Activated CD4-positive, alpha-beta memory T cell treated with anti-CD3 and anti-CD28 coated beads for 36 hours (primary cell): Measurements from ENCODE around the gene PEAR1. TPM values are rescaled to one million over a fixed set of nuclear protein-coding genes. Genes with fewer than 3 reads are reported as not detected.

Source experiments
- CTCF ChIA-PET: fragments of 350-600 bp; sonication (Branson Sonifier 250); formaldehyde crosslinking; loops from one replicate; lab custom pipeline; 2021; ENCODE audit warnings: antibody characterized with exemption, inconsistent platforms; lab: Charles Lee
- POLR2A ChIA-PET: fragments of 350-600 bp; sonication (Branson Sonifier 250); formaldehyde crosslinking; loops from one replicate; lab custom pipeline; 2021; ENCODE audit warnings: antibody characterized with exemption; lab: Charles Lee
- DNase-seq: peaks from one replicate; pipeline ENCODE4 v3.0.0-alpha.2; 2020
- H3K27ac Mint-ChIP-seq: one replicate; pipeline ENCODE4 v1.8.0; 2021; ENCODE audit warnings: mixed read lengths
- H3K27me3 Mint-ChIP-seq: one replicate; pipeline ENCODE4 v1.8.0; 2021; ENCODE audit warnings: mixed read lengths
- H3K36me3 Mint-ChIP-seq: one replicate; pipeline ENCODE4 v1.8.0; 2021; ENCODE audit warnings: mixed read lengths
- H3K4me1 Mint-ChIP-seq: one replicate; pipeline ENCODE4 v1.8.0; 2021; ENCODE audit warnings: low read depth, mixed read lengths
- H3K4me3 Mint-ChIP-seq: one replicate; pipeline ENCODE4 v1.8.0; 2021; ENCODE audit warnings: mild to moderate bottlenecking, mixed read lengths
- H3K9me3 Mint-ChIP-seq: one replicate; pipeline ENCODE4 v1.8.0; 2021; ENCODE audit warnings: mixed read lengths
- intact Hi-C: fragments of 100-400 bp; cut with micrococcal nuclease; formaldehyde crosslinking; loops from one replicate; pipeline ENCODE4 v1.15.1; 2023
- total RNA-seq, 2 experiments: library from RNA; stranded (reverse); gene quantifications; one replicate each; pipeline ENCODE4 v1.2.3, GENCODE V29; 2021

PEAR1 gene
- total RNA-seq, 2 experiments from 2014 or later, result not detected

- H3K4me3 Mint-ChIP-seq, result no peak overlapping the region
- no peak overlapping the region for H3K27ac Mint-ChIP-seq
- H3K27me3 Mint-ChIP-seq, result peaks cover 11% of the 10 kb centered on the region
- no peaks in the 10 kb centered on the region for H3K9me3 Mint-ChIP-seq
- no peaks in the 10 kb centered on the region for H3K36me3 Mint-ChIP-seq
- ChIA-PET CTCF (interaction anchor here (0.7 to 1.8 kb wide), 2 partner anchors 9 to 13 kb away, joined by 3 to 12 read pairs; partner anchors contain the start of gene NTRK1), POLR2A (no interaction called here)
- no peak for DNase-seq
- peaks cover 9% of the 10 kb centered on the region for H3K4me1 Mint-ChIP-seq
- intact Hi-C loops, result no loop called here
Observed at GRCh38 chr1:156851779-156852417, 41.6 kb upstream of the PEAR1 start.

- intact Hi-C loops, result no loop called here
- H3K27me3 Mint-ChIP-seq, result peaks cover 11% of the 10 kb centered on the region
- H3K4me3 Mint-ChIP-seq, result no peak overlapping the region
- CTCF ChIA-PET, result interaction anchor here (0.7 to 2.5 kb wide), 3 partner anchors 9 to 39 kb away, joined by 3 to 12 read pairs (median 8); partner anchors contain the start of gene NTRK1
- H3K36me3 Mint-ChIP-seq, result no peaks in the 10 kb centered on the region
- POLR2A ChIA-PET, result no interaction called here
- no peaks in the 10 kb centered on the region for H3K9me3 Mint-ChIP-seq
- H3K4me1 Mint-ChIP-seq, result peaks cover 9% of the 10 kb centered on the region
- DNase-seq, result no peak
- H3K27ac Mint-ChIP-seq, result no peak overlapping the region
Observed at GRCh38 chr1:156852418-156852874, 41.1 kb upstream of the PEAR1 start.

GRCh38 chr1:156853761-156854160 is 39.8 kb upstream of the PEAR1 start:
- H3K27me3 Mint-ChIP-seq, result peaks cover 16% of the 10 kb centered on the region
- no peak overlapping the region for H3K4me3 Mint-ChIP-seq
- H3K4me1 Mint-ChIP-seq, result peaks cover 5% of the 10 kb centered on the region
- H3K9me3 Mint-ChIP-seq, result no peaks in the 10 kb centered on the region
- intact Hi-C loops, result no loop called here
- ChIA-PET CTCF (interaction anchor here (0.6 to 2.5 kb wide), 5 partner anchors 15 to 128 kb away, joined by 3 to 12 read pairs (median 6); no protein-coding TSS in a partner anchor), POLR2A (interaction anchor here (0.6 kb wide), 1 partner anchor 56 kb away, joined by 4 read pairs; no protein-coding TSS in a partner anchor)
- no peak overlapping the region for H3K27ac Mint-ChIP-seq
- H3K36me3 Mint-ChIP-seq, result no peaks in the 10 kb centered on the region
- no peak for DNase-seq

- H3K36me3 Mint-ChIP-seq, result no peaks in the 10 kb centered on the region
- intact Hi-C loops, result no loop called here
- no peak overlapping the region for H3K4me3 Mint-ChIP-seq
- peaks cover 6% of the 10 kb centered on the region for H3K4me1 Mint-ChIP-seq
- no peak overlapping the region for H3K27ac Mint-ChIP-seq
- H3K27me3 Mint-ChIP-seq, result peaks cover 16% of the 10 kb centered on the region
- DNase-seq, result no peak
- POLR2A ChIA-PET, result no interaction called here
- CTCF ChIA-PET, result interaction anchor here (0.6 to 2.5 kb wide), 5 partner anchors 37 to 128 kb away, joined by 3 to 8 read pairs (median 3); no protein-coding TSS in a partner anchor
- H3K9me3 Mint-ChIP-seq, result no peaks in the 10 kb centered on the region
Observed at GRCh38 chr1:156854634-156855033, 38.9 kb upstream of the PEAR1 start.

- peaks cover 21% of the 10 kb centered on the region for H3K27me3 Mint-ChIP-seq
- H3K27ac Mint-ChIP-seq, result no peak overlapping the region
- H3K36me3 Mint-ChIP-seq, result no peaks in the 10 kb centered on the region
- POLR2A ChIA-PET, result interaction anchor here (1.1 kb wide), 1 partner anchor 55 kb away, joined by 4 read pairs; no protein-coding TSS in a partner anchor
- CTCF ChIA-PET, result interaction anchor here (0.8 to 8.6 kb wide), 7 partner anchors 9 to 167 kb away, joined by 3 to 252 read pairs (median 12); no protein-coding TSS in a partner anchor
- H3K4me1 Mint-ChIP-seq, result peaks cover 16% of the 10 kb centered on the region
- no peak for DNase-seq
- intact Hi-C loops, result no loop called here
- H3K9me3 Mint-ChIP-seq, result no peaks in the 10 kb centered on the region
- H3K4me3 Mint-ChIP-seq, result no peak overlapping the region
Observed at GRCh38 chr1:156856282-156856785, 37.2 kb upstream of the PEAR1 start.

- no peak overlapping the region for H3K4me3 Mint-ChIP-seq
- intact Hi-C loops, result no loop called here
- CTCF ChIA-PET, result interaction anchor here (0.8 to 8.6 kb wide), 10 partner anchors 8 to 168 kb away, joined by 3 to 252 read pairs (median 8); no protein-coding TSS in a partner anchor
- no peaks in the 10 kb centered on the region for H3K9me3 Mint-ChIP-seq
- DNase-seq, result no peak
- H3K4me1 Mint-ChIP-seq, result peaks cover 25% of the 10 kb centered on the region
- H3K27ac Mint-ChIP-seq, result no peak overlapping the region
- peaks cover 31% of the 10 kb centered on the region for H3K27me3 Mint-ChIP-seq
- POLR2A ChIA-PET, result interaction anchor here (0.7 to 1.5 kb wide), 4 partner anchors 9 to 49 kb away, joined by 3 to 4 read pairs (median 3); no protein-coding TSS in a partner anchor
- H3K36me3 Mint-ChIP-seq, result no peaks in the 10 kb centered on the region
Observed at GRCh38 chr1:156857532-156857931, 36.0 kb upstream of the PEAR1 start.

- Mint-ChIP-seq H3K9me3 (no peaks in the 10 kb centered on the region), H3K27ac (no peak overlapping the region), H3K27me3 (peaks cover 39% of the 10 kb centered on the region), H3K36me3 (no peaks in the 10 kb centered on the region), H3K4me1 (peaks cover 35% of the 10 kb centered on the region), H3K4me3 (no peak overlapping the region)
- CTCF ChIA-PET, result interaction anchor here (0.8 to 8.6 kb wide), 12 partner anchors 9 to 169 kb away, joined by 3 to 252 read pairs (median 11); partner anchors contain the start of genes ISG20L2, METTL25B and SH2D2A
- no peak for DNase-seq
- intact Hi-C loops, result no loop called here
- POLR2A ChIA-PET, result interaction anchor here (0.7 to 2.6 kb wide), 4 partner anchors 11 to 130 kb away, joined by 3 to 8 read pairs (median 4); partner anchors contain the start of genes ISG20L2 and METTL25B
Observed at GRCh38 chr1:156858555-156858956, 35.0 kb upstream of the PEAR1 start.

- H3K27me3 Mint-ChIP-seq, result peaks cover 44% of the 10 kb centered on the region
- POLR2A ChIA-PET, result interaction anchor here (0.7 to 3.9 kb wide), 6 partner anchors 11 to 57 kb away, joined by 3 to 29 read pairs (median 8); partner anchors contain the start of gene SH2D2A
- intact Hi-C loops, result no loop called here
Observed at GRCh38 chr1:156858959-156859522, 34.5 kb upstream of the PEAR1 start, which contains the start of gene INSRR. TSS of gene INSRR (minus strand) at chr1:156859117. CDS start at chr1:156858621, 496 bp downstream.

GRCh38 chr1:156859523-156860112 is 33.9 kb upstream of the PEAR1 start:
- POLR2A ChIA-PET, result interaction anchor here (0.7 to 3.9 kb wide), 9 partner anchors 12 to 64 kb away, joined by 3 to 29 read pairs (median 7); partner anchors contain the start of gene SH2D2A
- H3K36me3 Mint-ChIP-seq, result no peaks in the 10 kb centered on the region
- H3K27me3 Mint-ChIP-seq, result peaks cover 48% of the 10 kb centered on the region
- peak overlapping the region; percentile 68 for H3K4me3 Mint-ChIP-seq
- DNase-seq, result peak; percentile 34
- no peak overlapping the region for H3K27ac Mint-ChIP-seq
- H3K4me1 Mint-ChIP-seq, result peaks cover 43% of the 10 kb centered on the region
- H3K9me3 Mint-ChIP-seq, result no peaks in the 10 kb centered on the region
- intact Hi-C loops, result loop anchor here (1.0 to 5.0 kb wide), 6 partner anchors 21 to 172 kb away; partner anchors contain the start of gene SH2D2A
- CTCF ChIA-PET, result interaction anchor here (0.7 to 8.6 kb wide), 41 partner anchors 10 to 216 kb away, joined by 3 to 252 read pairs (median 7); partner anchors contain the start of genes CRABP2, ISG20L2, METTL25B and PEAR1

More at GRCh38 chr1:156858959-156859522, 34.5 kb upstream of the PEAR1 start, which contains the start of gene INSRR:
- Mint-ChIP-seq H3K9me3 (no peaks in the 10 kb centered on the region), H3K27ac (no peak within 1 kb of the TSS), H3K4me1 (peaks cover 40% of the 10 kb centered on the region), H3K4me3 (peak within 1 kb of the TSS; percentile 68), H3K36me3 (no peaks in the 10 kb centered on the region)
- no peak for DNase-seq
- CTCF ChIA-PET, result interaction anchor here (0.8 to 8.6 kb wide), 29 partner anchors 10 to 215 kb away, joined by 3 to 252 read pairs (median 10); partner anchors contain the start of genes CRABP2, ISG20L2, METTL25B and PEAR1

GRCh38 chr1:156860113-156860627 is 33.3 kb upstream of the PEAR1 start:
- intact Hi-C loops, result loop anchor here (1.0 to 5.0 kb wide), 6 partner anchors 21 to 173 kb away; partner anchors contain the start of gene SH2D2A
- ChIA-PET CTCF (interaction anchor here (0.7 to 8.6 kb wide), 43 partner anchors 9 to 216 kb away, joined by 3 to 252 read pairs (median 7); partner anchors contain the start of genes CRABP2, ISG20L2, METTL25B and PEAR1), POLR2A (interaction anchor here (0.9 to 3.9 kb wide), 8 partner anchors 13 to 64 kb away, joined by 3 to 29 read pairs (median 8); no protein-coding TSS in a partner anchor)
- peaks cover 44% of the 10 kb centered on the region for H3K4me1 Mint-ChIP-seq
- no peaks in the 10 kb centered on the region for H3K36me3 Mint-ChIP-seq
- H3K27ac Mint-ChIP-seq, result no peak overlapping the region
- H3K9me3 Mint-ChIP-seq, result no peaks in the 10 kb centered on the region
- H3K27me3 Mint-ChIP-seq, result peaks cover 54% of the 10 kb centered on the region
- DNase-seq, result peak; percentile 66
- H3K4me3 Mint-ChIP-seq, result peak overlapping the region; percentile 68
